GM18909 (cell line): Measurements from ENCODE around the gene SRPX.

Experiments used
- ATAC-seq: cut with Tn5 transposase; IDR thresholded peaks from one replicate; pipeline ENCODE4 v1.9.1; 2021; ENCODE audit warnings: mild to moderate bottlenecking; ENCODE audit not compliant: unreplicated experiment, poor library complexity

Gene SRPX

DNA sequence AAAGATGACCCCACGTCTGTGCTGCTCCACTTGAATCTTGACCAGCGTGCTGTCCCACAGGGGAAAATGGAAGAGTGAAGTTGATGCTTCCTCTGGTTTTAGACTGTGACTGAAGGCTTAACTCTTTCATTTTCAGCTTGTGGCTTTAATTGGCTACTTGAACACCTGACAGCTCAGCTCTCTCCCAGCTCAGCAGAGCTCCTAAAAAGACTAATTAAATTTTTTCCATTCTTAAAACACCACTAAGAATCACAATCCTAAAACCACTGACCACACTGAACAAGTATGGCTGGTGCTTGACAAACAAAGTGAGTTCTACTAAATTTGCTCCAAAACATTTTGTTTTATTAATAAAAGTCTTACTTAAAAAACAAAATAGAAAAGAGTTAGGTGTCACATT, 71.7 kb downstream of the SRPX start:
- no peak for ATAC-seq

DNA sequence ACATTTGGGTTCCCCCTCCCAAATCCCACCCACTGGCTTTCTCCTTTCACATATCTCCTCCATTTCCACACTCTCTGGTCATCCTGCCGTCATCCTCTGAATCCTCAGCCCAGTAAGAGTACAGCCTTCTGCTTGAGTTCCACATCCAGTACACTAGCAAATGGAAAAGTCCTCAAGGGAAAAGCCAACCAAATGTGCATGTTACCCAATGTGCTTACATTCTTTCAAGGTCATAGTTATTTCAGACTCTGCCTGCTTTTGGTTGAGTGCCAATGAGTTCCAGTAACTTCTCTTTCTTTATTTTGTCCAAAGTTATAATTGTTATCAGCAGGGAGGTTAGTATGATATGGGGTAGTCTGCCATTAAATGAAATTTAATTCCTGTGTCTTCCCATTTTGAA, 78.1 kb downstream of the SRPX start:
- ATAC-seq: no peak

DNA sequence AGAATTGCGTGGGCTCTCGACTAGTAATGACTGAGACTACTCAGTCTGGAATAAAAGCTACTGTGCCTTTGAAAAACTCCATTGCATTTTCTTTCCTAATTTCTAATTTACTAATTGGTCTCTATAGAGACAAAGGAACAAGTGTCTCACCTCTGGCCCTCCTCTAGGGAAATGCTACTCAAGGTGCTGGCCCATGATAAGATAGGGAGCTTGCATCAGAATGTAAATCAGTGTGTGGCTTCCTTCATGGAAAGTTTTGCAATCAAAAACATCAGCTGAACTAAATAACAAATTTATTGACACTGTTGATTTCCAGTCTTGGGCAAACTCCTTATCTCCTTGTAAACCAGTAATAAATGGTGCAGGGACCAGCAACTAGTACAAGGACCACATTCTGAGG, 81.8 kb downstream of the SRPX start:
- ATAC-seq: no peak

DNA sequence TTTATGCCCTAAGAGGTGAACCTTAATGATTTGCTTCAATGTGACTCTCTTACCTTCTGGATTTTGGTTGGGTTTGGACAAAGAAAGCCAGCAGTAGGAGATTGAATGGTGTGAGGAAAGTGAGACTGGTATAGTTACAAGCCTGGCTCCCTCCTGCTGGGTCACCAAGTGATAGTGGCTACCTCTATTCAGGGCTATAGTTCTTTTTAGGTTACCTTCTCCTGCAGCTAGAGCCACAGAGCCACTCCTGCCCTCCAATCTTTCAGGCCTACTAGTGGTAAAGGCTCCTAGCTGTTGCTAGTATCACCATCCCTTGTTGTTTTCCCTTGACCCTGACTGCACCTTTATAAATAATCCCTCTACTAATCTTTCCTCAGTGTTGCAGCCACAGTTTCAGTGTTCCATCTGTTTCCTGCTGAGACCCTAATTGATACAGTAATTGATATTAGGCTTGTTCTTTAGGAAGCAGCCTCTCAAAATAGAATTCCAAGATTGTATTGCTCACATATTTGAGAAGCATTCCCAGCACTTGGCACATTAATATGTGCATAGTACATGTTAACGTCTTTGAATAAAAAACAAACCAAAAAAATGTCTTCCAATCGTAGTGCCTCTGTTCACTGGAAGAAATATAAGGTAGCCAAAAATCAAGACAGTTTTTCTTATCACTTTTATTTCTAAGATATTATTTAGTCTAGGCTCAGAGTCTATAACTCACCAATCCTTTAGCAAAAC, 82.3 kb downstream of the SRPX start:
- no peak for ATAC-seq

DNA sequence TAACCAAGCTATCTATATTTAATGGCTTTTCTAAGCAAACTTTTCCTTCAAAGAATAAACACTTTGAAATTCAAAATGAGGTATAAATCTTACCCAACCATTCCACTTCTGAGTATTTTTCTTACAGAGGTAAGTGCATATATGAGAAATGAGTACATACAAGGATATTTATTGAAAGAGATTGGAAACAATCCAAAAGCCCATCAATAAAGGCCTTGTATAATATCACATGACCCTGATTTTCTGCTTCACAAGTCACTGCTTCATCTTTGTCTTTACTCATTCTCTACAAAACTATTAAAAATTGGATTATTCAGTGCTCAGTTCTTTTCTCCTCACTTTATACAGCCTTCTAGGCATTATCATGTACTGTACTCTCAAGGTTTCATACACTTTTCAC, 91.3 kb downstream of the SRPX start:
- no peak for ATAC-seq

DNA sequence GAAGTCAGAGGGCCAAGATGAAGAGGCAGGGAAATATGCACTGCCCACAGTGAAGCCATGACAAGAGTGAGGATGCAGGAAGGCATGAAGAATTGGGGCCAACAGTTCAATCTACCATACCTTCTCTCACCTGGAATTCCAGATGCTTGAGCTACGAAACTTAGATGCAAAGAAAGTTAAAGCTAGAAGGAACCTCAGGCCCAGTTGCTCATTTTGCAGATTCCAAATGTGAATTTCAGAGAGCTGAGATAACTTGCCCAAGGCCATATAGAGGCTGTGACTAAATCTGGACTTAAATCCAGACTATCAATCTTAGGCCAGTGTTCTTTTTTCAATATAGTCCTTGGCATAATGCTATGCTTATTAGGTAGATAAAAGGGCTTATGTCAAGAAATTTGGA, 92.7 kb downstream of the SRPX start:
- ATAC-seq: no peak

DNA sequence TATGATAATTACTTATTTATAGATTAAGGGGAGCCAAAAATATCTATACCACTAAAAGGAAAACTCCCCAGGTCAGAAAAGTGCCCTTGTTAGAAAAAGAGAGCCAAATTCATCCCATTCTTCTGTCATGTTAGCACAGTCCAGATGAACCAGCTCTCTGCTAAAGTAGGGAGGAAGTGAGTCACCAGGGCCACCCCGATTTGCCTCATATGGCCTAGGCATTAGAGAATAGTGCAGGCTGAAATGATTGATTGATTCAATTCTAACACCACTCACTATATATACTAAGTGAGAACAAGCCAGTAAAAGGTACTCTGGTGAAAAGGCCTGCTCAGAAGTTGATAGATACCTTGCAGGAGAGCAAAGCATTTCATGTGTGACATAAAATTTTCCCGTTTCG, 94.5 kb downstream of the SRPX start:
- no peak for ATAC-seq

DNA sequence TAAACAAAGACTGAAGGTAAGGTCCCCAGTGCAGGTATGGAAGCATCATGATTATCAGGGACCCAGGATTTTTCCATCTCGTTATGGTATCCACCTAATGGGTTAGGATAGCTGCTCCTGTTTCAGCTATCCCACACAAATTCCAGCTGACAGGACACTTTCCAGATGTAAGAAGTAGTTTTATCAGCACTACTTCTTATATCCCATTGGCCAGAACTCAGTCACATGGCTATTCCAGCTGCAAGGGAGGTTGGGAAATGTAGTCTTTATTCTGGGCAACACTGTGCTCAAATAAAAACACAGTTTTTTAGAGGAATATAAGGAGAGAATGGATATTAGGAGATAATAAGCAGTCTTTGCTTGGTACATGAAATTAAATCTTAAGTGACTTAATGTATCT, 96.7 kb downstream of the SRPX start:
- no peak for ATAC-seq

DNA sequence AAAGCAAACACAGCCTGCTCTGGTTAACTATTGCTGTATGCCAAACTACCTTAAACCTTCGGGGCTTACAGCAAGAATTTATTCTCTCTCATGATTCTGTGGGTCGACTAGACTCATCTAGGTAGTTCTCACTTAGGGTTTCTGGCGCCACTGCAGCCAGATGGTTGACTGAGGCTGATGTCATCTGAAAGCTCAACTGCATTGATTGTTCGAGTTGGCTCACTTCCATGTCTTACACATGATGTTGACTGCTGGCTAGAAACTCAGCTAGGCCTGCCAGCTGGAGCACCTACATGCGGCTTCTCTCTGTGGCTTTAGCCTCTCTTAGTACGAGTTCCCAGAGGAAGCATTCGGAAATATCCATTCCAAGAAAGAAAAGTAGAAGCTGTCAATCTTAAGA, 103.2 kb downstream of the SRPX start:
- no peak for ATAC-seq

DNA sequence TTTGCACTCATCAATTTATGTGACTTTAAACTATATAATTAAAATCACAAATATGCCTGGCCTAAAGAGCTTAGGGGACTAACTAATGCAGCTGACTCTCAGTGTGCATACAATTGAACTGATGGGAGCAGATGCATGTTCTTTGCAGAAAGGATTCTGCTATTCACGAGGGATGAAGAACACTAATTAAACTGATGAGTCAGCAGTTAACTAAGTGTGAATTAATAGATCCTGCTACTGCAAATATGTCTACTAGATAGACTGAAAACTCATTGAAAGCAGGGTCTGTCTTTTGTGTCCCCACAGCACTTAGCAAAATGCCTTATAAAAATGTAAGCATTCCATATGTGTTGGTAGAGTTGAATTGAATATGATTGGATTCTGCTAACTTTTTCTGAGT, 104.0 kb downstream of the SRPX start:
- ATAC-seq: no peak

DNA sequence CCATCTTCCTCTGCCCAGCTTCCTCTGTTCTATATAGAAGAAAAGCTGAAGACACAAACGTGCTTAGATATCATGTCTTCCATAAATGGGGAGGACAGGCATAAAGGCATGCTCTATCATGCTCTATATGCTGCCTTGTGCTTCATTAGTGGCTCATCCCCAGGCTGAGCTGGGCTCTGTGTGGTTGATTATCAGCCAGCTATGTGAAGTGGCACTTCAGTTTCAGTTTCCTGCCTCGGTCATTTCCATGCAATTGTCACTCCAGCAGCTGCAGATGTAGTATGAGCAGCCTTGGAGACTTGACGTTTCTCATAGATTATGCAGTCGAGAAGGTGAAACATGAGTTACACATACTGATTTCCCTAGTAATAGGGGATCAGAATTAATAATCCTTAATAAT, 108.1 kb downstream of the SRPX start:
- peak; percentile 90 for ATAC-seq

DNA sequence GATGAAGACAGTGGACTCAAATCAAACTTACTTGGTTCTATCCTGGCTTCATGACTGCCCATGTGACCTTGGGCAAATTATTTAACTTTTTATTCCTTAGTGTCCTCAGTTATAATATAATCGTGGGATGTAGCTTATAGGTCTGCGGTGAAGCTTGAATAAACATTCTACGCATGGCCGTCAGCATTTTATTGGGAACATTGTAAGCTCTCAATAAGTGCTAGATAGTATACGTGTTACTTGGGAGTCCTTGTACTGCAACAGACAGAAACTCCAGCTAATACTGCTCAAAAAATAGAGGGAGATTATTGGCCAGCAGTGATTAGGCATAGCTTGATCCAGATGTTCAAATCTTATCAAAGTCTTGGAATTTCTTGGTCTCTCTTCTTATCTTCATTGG, 109.5 kb downstream of the SRPX start:
- no peak for ATAC-seq

DNA sequence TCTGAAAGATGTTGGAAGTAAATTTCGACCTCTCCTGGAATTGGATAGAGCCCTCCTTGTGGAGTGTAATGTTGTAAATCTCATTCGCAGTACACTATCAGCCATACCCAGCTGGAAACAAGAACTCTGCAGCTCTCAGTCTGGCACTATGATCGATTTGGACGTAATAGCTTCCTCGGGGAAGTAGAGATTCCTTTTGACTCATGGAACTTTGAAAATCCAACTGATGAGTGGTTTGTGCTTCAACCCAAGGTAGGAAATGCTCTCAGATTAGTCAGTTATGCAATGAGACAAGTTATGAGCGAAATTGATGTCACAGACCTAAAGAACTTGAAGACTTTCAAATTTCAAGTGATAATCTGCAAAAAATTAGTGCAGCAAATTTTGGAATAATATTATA, 110.4 kb downstream of the SRPX start:
- no peak for ATAC-seq

DNA sequence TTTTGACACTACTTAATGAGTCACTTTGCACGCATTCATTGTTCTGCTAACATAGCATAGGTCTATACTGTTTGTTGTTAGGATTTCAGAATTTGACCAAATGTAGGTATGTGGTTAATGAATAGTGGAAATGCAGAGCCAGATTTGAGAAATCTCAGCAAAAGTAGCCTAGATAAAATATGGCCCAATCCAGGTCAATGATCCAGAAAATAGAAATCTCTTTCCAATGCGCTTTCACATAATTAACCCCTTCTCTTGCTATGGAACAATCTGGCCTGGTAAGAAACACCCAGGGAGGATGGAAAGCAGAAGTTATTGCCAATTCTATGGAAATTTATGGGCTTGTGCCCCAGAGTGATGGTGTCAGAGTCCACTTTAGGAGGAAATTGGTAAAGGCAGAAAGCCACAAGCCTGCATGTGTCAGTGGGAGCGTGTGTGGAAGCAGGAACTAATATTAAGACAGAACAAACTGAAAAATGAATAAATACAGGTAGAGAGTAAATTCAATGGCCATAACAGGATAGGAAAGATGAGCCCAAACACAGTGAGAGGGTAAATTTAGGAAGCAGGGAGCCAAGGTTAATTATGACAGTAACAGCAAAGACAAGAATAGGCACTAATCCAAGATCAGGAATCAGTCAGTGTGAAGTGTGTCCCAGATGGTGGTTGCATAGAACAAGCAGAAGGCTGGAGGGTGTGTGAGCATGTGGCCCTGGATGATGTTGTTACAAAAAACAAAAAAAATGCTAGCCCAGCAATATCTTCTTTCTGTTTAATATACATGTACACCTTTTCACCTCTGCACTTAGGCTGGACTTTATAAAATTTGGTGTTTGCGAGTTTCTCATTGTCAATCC, 111.4 kb downstream of the SRPX start:
- no peak for ATAC-seq

DNA sequence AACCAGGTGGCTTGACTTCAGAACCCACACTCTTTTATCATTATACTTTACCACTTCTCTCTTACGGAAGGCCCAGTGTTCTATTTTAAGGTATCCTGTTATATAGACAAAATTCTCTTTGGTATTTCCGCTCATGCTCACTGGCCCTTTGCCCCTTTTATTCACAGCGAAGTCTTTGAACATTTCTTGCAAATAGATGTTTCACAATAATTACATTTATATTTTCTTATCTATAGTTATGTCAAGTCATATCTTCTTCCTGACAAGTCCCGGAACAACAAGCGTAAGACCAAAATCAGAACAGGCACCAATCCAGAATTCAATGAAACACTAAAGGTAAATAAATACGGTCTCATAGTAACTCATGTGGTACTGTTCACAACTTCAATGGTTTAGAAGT, 112.3 kb downstream of the SRPX start:
- no peak for ATAC-seq

DNA sequence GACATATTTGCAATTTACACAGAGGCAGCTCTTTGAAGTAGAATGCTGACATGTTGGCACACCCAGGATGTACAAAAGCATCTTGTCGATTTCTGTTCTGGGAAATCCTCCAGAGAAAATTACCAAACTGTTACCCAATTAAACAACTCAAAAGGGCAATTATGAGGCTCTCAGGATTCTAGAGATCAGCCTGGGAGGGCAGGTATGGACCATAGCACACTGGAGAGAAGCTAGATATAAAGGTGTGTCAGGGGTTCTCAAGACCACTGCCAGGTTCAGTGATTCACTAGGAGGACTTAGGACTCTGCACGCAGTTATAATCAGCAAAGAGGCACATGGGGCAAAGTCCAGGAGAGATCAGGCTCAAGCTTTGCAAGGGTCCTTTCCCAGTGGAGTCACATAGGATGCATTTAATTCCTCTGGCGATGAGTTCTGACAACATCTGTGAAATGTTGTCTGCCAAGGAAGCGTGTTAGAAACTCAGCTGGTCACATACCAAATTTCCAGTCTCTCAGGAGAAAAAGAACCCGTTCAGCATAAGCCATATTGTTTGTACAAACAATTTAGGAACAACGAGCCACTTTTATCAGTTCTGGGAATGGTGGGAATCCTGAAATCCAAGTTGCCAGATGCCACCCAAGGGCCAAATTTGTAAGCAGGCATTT, 113.5 kb downstream of the SRPX start:
- ATAC-seq: no peak

DNA sequence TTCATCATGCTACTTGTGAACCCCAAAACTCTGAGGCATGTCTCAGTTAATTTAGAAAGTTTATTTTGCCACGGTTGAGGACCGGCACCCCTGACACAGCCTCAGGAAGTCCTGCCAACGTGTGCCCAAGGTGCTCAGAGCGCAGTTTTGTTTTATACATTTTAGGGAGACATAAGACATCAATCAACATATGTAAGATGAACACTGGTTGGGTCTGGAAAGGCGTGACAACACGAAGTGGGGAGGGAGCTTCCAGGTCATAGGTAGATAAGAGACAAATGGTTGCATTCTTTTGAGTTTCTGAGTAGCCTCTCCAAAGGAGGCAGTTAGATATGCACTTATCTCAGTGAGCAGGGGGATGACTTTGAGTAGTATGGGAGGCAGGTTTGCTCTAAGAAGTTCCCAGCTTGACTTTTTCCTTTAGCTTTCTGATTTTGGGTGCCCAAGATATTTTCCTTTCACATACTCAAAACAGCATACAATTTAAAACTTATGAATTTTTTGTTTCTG, 115.4 kb downstream of the SRPX start:
- no peak for ATAC-seq

DNA sequence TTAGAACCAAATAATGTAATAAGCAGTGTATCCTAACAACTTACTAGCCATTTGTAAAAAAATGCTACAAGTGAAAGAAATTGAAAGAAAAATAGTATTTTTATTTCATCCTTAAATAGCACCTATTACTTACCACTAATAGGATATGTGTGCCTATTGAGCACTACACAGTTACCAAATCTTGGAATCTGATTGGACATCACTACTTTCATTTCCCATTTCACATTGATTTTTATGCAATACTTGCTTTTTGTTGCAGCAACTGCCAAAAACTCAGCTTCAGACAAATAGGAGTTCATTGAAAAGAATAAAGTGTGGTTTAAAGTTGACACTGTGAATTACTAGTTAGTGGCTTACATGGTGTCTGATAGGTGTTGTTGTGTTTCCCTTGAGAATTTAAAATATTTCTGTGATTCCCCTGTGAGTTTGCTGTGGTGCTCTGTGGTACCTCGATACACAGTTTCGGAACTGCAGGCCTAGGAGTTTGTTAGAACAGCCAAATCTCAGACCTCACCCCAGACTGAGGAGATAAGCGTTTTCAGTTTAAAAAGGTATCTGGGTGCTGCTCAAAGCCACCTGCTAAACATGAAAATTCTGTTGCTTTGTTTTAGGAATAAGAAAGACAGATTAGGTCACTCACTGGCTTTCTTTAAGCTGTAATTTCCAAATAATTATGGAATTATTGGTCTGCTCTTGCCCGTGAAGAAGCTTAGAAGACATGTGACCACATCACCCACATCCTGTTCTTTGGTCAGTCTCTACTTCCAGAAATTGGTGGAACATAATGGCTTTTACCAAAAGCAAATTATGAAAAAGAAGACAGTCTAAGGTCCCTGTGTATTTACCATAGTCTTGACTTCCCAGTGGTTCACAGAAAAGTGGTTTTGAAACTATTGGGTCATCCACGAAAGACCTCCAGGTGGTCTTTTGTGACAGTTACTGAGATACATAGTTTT, 116.5 kb downstream of the SRPX start:
- peak; percentile 91 for ATAC-seq

DNA sequence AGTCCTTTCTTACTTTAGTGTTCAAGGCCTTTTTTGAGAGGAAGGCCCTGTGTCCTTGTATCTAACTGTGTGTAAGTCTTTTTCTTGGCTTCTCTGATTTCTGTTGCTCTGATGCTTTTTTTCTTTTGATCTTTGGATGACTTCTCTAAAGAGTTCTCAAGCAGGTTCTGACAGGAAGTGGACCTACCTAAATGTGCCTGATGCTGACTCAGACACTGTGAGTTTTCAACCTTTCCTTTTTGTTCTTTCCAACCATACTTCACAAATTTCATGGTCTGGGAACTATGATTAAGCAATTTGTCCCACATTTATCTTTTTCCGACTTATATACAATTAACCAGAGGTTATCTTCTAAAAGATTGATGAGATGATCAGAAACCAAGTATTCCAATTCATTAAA, 117.8 kb downstream of the SRPX start:
- no peak for ATAC-seq

DNA sequence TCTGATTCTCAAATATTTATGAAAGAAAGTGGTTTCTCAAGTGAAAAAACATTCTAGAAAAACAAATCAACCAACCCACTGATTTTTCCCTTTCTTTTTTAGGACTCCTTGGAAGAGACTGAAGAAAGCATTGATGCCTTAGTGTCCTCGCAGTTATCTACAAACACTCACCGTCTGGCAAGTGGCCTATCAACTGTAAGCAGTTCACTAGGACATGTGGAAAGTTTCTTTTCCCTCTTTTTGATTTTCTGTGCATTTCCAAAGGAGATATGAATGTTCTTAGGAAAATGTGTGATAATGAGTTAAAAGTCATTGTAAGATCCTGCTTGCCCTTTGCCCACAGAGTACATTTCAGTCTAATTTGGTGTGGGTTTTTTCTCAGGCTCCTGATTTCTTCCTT, 118.4 kb downstream of the SRPX start:
- no peak for ATAC-seq
